ENCODE results near the gene ASB5. TPM values are rescaled to one million over a fixed set of nuclear protein-coding genes. Genes with fewer than 3 reads are reported as not detected.
"Not testable (repeated sequence)": the region's sequence is repeated elsewhere in the genome, so short reads cannot be mapped to it uniquely, and the experiment has no call there.

Gene ASB5
- not detected for total RNA-seq

GRCh38 chr4:176268963-176269362, at the start of gene ASB5:
Gene ASB5 (minus strand): TSS chr4:176269222. CDS start chr4:176269108, 114 bp downstream.
- DNase-seq (ENCODE audit: low spot score in 2 of 2) (no peak), ATAC-seq (no peak)
- Mint-ChIP-seq H3K36me3 (no peaks in the 10 kb centered on the region), H3K9me3 (no peaks in the 10 kb centered on the region), H3K27ac (no peak within 1 kb of the TSS)

- Mint-ChIP-seq H3K36me3 (no peaks in the 10 kb centered on the region), H3K9me3 (no peaks in the 10 kb centered on the region), H3K27ac (no peak overlapping the region)
- DNase-seq (ENCODE audit: low spot score in 2 of 2) (no peak), ATAC-seq (no peak)
Observed at GRCh38 chr4:176313596-176314336, 44.7 kb upstream of the ASB5 start.

GRCh38 chr4:176309772-176310171, 40.8 kb upstream of the ASB5 start:
- H3K36me3 Mint-ChIP-seq = no peaks in the 10 kb centered on the region
- H3K9me3 Mint-ChIP-seq = no peaks in the 10 kb centered on the region
- DNase-seq (ENCODE audit: low spot score in 2 of 2) (no peak), ATAC-seq (no peak)
- no peak overlapping the region for H3K27ac Mint-ChIP-seq

GRCh38 chr4:176309046-176309445, 40.0 kb upstream of the ASB5 start:
- Mint-ChIP-seq H3K36me3 (no peaks in the 10 kb centered on the region), H3K9me3 (no peaks in the 10 kb centered on the region), H3K27ac (no peak overlapping the region)
- ATAC-seq = peak; percentile 59 to 68
- no peak for DNase-seq (ENCODE audit: low spot score in 2 of 2)

- H3K9me3 Mint-ChIP-seq = no peaks in the 10 kb centered on the region
- DNase-seq (ENCODE audit: low spot score in 2 of 2) (no peak), ATAC-seq (no peak)
- no peaks in the 10 kb centered on the region for H3K36me3 Mint-ChIP-seq
- no peak overlapping the region for H3K27ac Mint-ChIP-seq
Observed at GRCh38 chr4:176308441-176308840, 39.4 kb upstream of the ASB5 start.

GRCh38 chr4:176307666-176307930, 38.6 kb upstream of the ASB5 start:
- Mint-ChIP-seq H3K9me3 (no peaks in the 10 kb centered on the region), H3K27ac (no peak overlapping the region), H3K36me3 (no peaks in the 10 kb centered on the region)
- ATAC-seq (no peak), DNase-seq (ENCODE audit: low spot score in 2 of 2) (no peak)

GRCh38 chr4:176306837-176307665, 38.0 kb upstream of the ASB5 start:
- DNase-seq (ENCODE audit: low spot score in 2 of 2) (no peak), ATAC-seq (no peak)

GRCh38 chr4:176303938-176304337, 34.9 kb upstream of the ASB5 start:
- DNase-seq (ENCODE audit: low spot score in 2 of 2) (no peak), ATAC-seq (no peak)
- no peaks in the 10 kb centered on the region for H3K36me3 Mint-ChIP-seq
- H3K27ac Mint-ChIP-seq = no peak overlapping the region
- H3K9me3 Mint-ChIP-seq = no peaks in the 10 kb centered on the region

More at GRCh38 chr4:176306837-176307665, 38.0 kb upstream of the ASB5 start:
- H3K27ac Mint-ChIP-seq = no peak overlapping the region
- H3K9me3 Mint-ChIP-seq = no peaks in the 10 kb centered on the region
- no peaks in the 10 kb centered on the region for H3K36me3 Mint-ChIP-seq

- H3K27ac Mint-ChIP-seq = no peak overlapping the region
- no peak for ATAC-seq
- no peak for DNase-seq (ENCODE audit: low spot score in 2 of 2)
- H3K36me3 Mint-ChIP-seq = no peaks in the 10 kb centered on the region
- no peaks in the 10 kb centered on the region for H3K9me3 Mint-ChIP-seq
Observed at GRCh38 chr4:176302283-176303275, 33.6 kb upstream of the ASB5 start.

GRCh38 chr4:176300565-176300964, 31.5 kb upstream of the ASB5 start:
- Mint-ChIP-seq H3K27ac (no peak overlapping the region), H3K36me3 (no peaks in the 10 kb centered on the region), H3K9me3 (no peaks in the 10 kb centered on the region)
- ATAC-seq (no peak), DNase-seq (ENCODE audit: low spot score in 2 of 2) (no peak)

- ATAC-seq (no peak), DNase-seq (ENCODE audit: low spot score in 2 of 2) (no peak)
- Mint-ChIP-seq H3K27ac (no peak overlapping the region), H3K9me3 (no peaks in the 10 kb centered on the region), H3K36me3 (no peaks in the 10 kb centered on the region)
Observed at GRCh38 chr4:176300036-176300435, 31.0 kb upstream of the ASB5 start.

GRCh38 chr4:176298664-176299063, 29.6 kb upstream of the ASB5 start:
- H3K9me3 Mint-ChIP-seq = no peaks in the 10 kb centered on the region

GRCh38 chr4:176295907-176296306, 26.9 kb upstream of the ASB5 start:
- H3K27ac Mint-ChIP-seq; H3K9me3 Mint-ChIP-seq; DNase-seq (ENCODE audit: low spot score in 2 of 2); ATAC-seq; H3K36me3 Mint-ChIP-seq: not testable (repeated sequence)

More at GRCh38 chr4:176298664-176299063, 29.6 kb upstream of the ASB5 start:
- no peak for ATAC-seq
- H3K36me3 Mint-ChIP-seq = no peaks in the 10 kb centered on the region
- H3K27ac Mint-ChIP-seq = no peak overlapping the region
- no peak for DNase-seq (ENCODE audit: low spot score in 2 of 2)

GRCh38 chr4:176293660-176294059, 24.6 kb upstream of the ASB5 start:
- H3K9me3 Mint-ChIP-seq = no peaks in the 10 kb centered on the region
- H3K36me3 Mint-ChIP-seq = no peaks in the 10 kb centered on the region
- no peak overlapping the region for H3K27ac Mint-ChIP-seq
- ATAC-seq (no peak), DNase-seq (ENCODE audit: low spot score in 2 of 2) (no peak)

GRCh38 chr4:176292920-176293319, 23.9 kb upstream of the ASB5 start:
- Mint-ChIP-seq H3K36me3 (no peaks in the 10 kb centered on the region), H3K9me3 (no peaks in the 10 kb centered on the region), H3K27ac (no peak overlapping the region)
- ATAC-seq = no peak
- no peak for DNase-seq (ENCODE audit: low spot score in 2 of 2)

GRCh38 chr4:176291748-176292147, 22.7 kb upstream of the ASB5 start:
- no peaks in the 10 kb centered on the region for H3K36me3 Mint-ChIP-seq
- DNase-seq (ENCODE audit: low spot score in 2 of 2) (no peak), ATAC-seq (no peak)
- H3K9me3 Mint-ChIP-seq = no peaks in the 10 kb centered on the region
- no peak overlapping the region for H3K27ac Mint-ChIP-seq

- Mint-ChIP-seq H3K27ac (no peak overlapping the region), H3K36me3 (no peaks in the 10 kb centered on the region), H3K9me3 (no peaks in the 10 kb centered on the region)
- ATAC-seq = no peak
- no peak for DNase-seq (ENCODE audit: low spot score in 2 of 2)
Observed at GRCh38 chr4:176290520-176290919, 21.5 kb upstream of the ASB5 start.
